Bladder microvascular endothelial cell (primary cell): ENCODE measurements around the gene SVIP. TPM values are rescaled to one million over a fixed set of nuclear protein-coding genes. Genes with fewer than 3 reads are reported as not detected.

Experiments
- total RNA-seq: library from RNA; depleted of rRNA; stranded (reverse); fragments of >200 nt; gene quantifications from 2 replicates; pipeline ENCODE4 v1.2.3, GENCODE V29; 2014

Gene SVIP, protein sequence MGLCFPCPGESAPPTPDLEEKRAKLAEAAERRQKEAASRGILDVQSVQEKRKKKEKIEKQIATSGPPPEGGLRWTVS
- total RNA-seq: 10.0 and 16.5 TPM in 2 replicates

DNA sequence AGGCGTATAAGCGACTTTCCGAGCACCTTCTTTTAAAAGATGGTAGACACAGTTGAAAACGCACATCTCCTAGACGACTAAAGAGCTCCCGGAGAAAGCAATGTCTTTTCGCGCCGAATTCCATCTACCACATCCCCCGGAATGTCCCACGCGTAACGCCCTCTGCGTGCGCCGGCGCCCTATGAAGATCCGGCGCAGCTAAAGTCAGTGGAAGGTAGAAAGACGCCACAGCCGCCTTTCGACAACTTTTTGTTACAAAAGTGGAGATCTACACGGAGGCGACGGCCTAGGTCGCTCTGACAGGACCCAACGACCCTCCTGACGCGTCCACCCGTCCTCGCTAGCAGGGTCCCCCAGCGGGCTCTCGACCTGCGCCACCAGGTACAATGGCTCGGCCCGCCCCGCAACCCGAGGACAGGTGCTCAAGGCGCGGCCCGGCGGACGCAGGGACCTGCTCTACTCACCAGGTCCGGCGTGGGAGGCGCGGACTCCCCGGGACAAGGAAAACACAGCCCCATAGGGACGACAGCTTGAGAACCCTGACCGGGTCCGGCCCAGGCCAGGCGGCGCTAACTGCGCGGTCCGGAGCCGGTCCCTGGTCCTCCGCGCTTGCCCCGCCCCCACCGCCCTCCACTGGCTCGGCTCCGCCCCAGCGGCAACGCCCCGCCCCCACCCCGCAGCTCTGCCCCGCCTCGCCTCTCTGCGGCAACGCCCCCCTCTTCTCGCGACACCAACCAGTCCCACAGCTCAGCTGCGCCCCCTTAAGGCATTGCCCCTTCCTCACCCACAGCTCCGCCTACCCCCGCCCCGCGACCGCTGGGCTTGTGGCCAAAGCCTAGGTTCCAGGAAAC is at the start of gene SVIP:
Gene SVIP (minus strand): TSS at position 571 of the 851 bp plus-strand sequence. CDS start 53 bp downstream, at position 518.

DNA sequence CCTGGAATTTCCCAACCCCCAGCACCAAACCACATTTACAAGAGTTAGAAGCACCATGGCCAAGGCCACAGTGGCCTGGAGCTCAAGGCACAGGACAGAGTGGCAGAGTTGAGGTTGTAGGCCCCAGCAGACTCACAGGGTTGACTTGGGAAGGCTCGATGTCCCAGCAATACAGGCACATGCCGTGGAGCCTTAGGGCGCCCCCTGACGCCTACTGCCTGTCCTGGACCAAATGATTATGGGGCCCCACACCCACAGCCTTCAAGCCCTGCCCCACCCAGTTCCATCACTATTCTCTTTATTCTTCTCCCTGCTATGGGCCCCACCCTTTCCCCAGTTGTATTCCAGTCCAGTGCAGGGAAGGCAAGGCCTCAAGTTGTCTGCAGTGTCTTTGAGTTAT is 30.6 kb upstream of the SVIP start, which contains the start of gene CCDC179:
Gene CCDC179 (minus strand): TSS at position 234 of the 400 bp plus-strand sequence. CDS start 53 bp downstream, at position 181.

Other genes starting within 250 kb of the SVIP start
- 7.2 and 7.3 TPM in 2 replicates for gene FANCF, start 204.0 kb downstream of the SVIP start, total RNA-seq
- 0.97 and 1.8 TPM in 2 replicates for gene GAS2, start 163.2 kb downstream of the SVIP start, total RNA-seq
- not detected in 2 replicates for gene CCDC179, start 30.7 kb upstream of the SVIP start, total RNA-seq